ENCODE results near the gene MDM2. TPM values are rescaled to one million over a fixed set of nuclear protein-coding genes. Genes with fewer than 3 reads are reported as not detected.
"Not testable (repeated sequence)": the region's sequence is repeated elsewhere in the genome, so short reads cannot be mapped to it uniquely, and the experiment has no call there.

Gene MDM2
- total RNA-seq, 3 donors from 2014 or later, result 74.7 to 92.1 (median 91.3) TPM

- TF ChIP-seq, protein P1, sequence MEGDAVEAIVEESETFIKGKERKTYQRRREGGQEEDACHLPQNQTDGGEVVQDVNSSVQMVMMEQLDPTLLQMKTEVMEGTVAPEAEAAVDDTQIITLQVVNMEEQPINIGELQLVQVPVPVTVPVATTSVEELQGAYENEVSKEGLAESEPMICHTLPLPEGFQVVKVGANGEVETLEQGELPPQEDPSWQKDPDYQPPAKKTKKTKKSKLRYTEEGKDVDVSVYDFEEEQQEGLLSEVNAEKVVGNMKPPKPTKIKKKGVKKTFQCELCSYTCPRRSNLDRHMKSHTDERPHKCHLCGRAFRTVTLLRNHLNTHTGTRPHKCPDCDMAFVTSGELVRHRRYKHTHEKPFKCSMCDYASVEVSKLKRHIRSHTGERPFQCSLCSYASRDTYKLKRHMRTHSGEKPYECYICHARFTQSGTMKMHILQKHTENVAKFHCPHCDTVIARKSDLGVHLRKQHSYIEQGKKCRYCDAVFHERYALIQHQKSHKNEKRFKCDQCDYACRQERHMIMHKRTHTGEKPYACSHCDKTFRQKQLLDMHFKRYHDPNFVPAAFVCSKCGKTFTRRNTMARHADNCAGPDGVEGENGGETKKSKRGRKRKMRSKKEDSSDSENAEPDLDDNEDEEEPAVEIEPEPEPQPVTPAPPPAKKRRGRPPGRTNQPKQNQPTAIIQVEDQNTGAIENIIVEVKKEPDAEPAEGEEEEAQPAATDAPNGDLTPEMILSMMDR (IDR thresholded peaks at IDR 0.05), result no peak
- Histone ChIP-seq H3K36me3 (ENCODE audit: low read depth) (no peaks in the 10 kb centered on the region), H3K4me3 (no peak overlapping the region), H3K4me1 (ENCODE audit: low read depth) (no peaks in the 10 kb centered on the region), H3K9me3 (no peaks in the 10 kb centered on the region)
- DNase-seq, result no peak
- intact Hi-C loops (cut with DNase I, micrococcal nuclease), result no loop called here
- ATAC-seq, result no peak
Measured at GRCh38 chr12:68855771-68856170, 47.8 kb downstream of the MDM2 start.

GRCh38 chr12:68856510-68856909 lies 48.5 kb downstream of the MDM2 start:
- no peaks in the 10 kb centered on the region for H3K4me1 ChIP-seq (ENCODE audit: low read depth)
- ATAC-seq (no peak), DNase-seq (no peak)
- H3K4me3 ChIP-seq, result no peak overlapping the region
- TF ChIP-seq, protein P1 (IDR thresholded peaks at IDR 0.05), result no peak
- no peaks in the 10 kb centered on the region for H3K9me3 ChIP-seq
- H3K36me3 ChIP-seq (ENCODE audit: low read depth), result no peaks in the 10 kb centered on the region
- intact Hi-C loops (cut with DNase I, micrococcal nuclease), result no loop called here

DNA sequence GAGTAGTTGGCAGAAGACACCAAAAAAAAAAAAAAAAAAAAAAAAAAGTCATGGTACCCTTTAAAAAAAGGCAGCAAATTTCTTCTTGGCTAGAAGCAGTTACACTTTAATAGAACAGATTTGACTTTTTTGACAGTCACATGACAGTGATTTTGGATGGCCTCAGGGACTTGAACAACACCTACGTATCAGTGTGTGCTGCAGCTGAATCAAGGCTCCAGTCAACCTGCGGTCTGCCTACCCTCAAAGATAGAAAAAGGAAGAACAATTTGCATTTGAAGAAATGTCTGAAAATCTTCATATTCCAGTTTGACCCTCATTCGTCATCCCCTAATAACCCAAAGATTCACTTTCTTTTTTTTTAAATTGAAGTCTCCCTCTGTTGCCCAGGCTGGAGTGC lies 53.9 kb downstream of the MDM2 start:
- TF ChIP-seq, protein P1 (IDR thresholded peaks at IDR 0.05), result no peak
- Histone ChIP-seq H3K4me3 (no peak overlapping the region), H3K9me3 (no peaks in the 10 kb centered on the region), H3K36me3 (ENCODE audit: low read depth) (no peaks in the 10 kb centered on the region), H3K4me1 (ENCODE audit: low read depth) (no peaks in the 10 kb centered on the region)
- no peak for DNase-seq
- intact Hi-C loops (cut with DNase I, micrococcal nuclease), result no loop called here
- ATAC-seq, result no peak

DNA sequence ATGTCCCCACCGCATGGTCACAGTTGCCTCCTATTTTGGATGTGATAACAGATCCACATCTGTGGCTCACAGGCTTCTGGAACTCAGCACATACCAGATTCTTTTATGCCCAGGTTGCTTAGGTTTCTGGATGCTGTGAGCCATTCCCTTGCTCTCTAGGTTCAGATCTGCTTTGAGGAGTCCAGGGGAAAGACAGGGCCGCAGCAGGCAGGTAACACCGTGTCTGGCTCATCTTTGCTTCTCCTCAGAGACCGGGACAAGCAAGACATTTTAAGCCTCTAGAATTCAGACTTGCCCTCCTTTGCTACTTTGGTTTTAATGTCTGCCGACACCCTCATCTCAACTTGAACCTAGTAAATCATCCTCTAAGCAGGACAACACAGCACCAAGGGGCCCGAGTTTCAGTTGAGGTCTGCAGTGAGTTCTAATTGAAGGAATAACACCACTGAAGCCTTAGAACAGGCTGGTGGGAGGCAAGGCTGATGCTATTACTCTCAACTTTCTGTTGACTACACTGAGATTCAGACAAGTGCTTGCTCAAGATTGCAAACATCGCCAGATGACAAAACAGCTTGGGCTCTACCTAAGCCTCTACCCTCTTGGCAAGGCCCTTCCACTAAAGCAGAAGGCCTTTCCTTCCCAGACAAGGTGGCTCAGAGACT lies 55.3 kb downstream of the MDM2 start:
- no peaks in the 10 kb centered on the region for H3K4me1 ChIP-seq (ENCODE audit: low read depth)
- ATAC-seq (no peak), DNase-seq (no peak)
- TF ChIP-seq, protein P1 (IDR thresholded peaks at IDR 0.05), result no peak
- no peaks in the 10 kb centered on the region for H3K36me3 ChIP-seq (ENCODE audit: low read depth)
- intact Hi-C loops (cut with DNase I, micrococcal nuclease), result no loop called here
- no peaks in the 10 kb centered on the region for H3K9me3 ChIP-seq
- H3K4me3 ChIP-seq, result no peak overlapping the region

- H3K4me1 ChIP-seq (ENCODE audit: low read depth); H3K4me3 ChIP-seq; H3K36me3 ChIP-seq (ENCODE audit: low read depth); H3K9me3 ChIP-seq; intact Hi-C loops (cut with DNase I, micrococcal nuclease): not testable (repeated sequence)
- ATAC-seq (peak; percentile 59), DNase-seq (peak in 1 of 3 donors; percentile 67)
Measured at GRCh38 chr12:68863886-68864454, 56.0 kb downstream of the MDM2 start.

- no peaks in the 10 kb centered on the region for H3K9me3 ChIP-seq
- ATAC-seq (no peak), DNase-seq (no peak)
- intact Hi-C loops (cut with DNase I, micrococcal nuclease), result no loop called here
- H3K4me1 ChIP-seq (ENCODE audit: low read depth), result no peaks in the 10 kb centered on the region
- H3K4me3 ChIP-seq, result no peak overlapping the region
- TF ChIP-seq, protein P1 (IDR thresholded peaks at IDR 0.05), result no peak
- no peaks in the 10 kb centered on the region for H3K36me3 ChIP-seq (ENCODE audit: low read depth)
Measured at GRCh38 chr12:68864604-68865003, 56.6 kb downstream of the MDM2 start.
